Measurements from ENCODE around the gene MTMR10. TPM values are rescaled to one million over a fixed set of nuclear protein-coding genes. Genes with fewer than 3 reads are reported as not detected.

The MTMR10 gene
- total RNA-seq, 3 donors from 2014 or later: 31.5 to 46.9 (median 35.7) TPM

- Histone ChIP-seq H3K9me3 (no peaks in the 10 kb centered on the region), H3K4me1 (peaks cover 3 to 14% of the 10 kb centered on the region in 2 donors), H3K27me3 (no peaks in the 10 kb centered on the region), H3K36me3 (no peaks in the 10 kb centered on the region), H3K4me3 (no peak overlapping the region), H3K27ac (peak overlapping the region; percentile 1 to 8)
- peak in 1 of 2 donors; percentile 52 for DNase-seq (ENCODE audit: low spot score in 2 of 2)
- no peak for TF ChIP-seq POLR2A (IDR thresholded peaks at IDR 0.05)
- TF ChIP-seq POLR2AphosphoS5 (IDR thresholded peaks at IDR 0.05): no peak
- intact Hi-C loops (cut with DNase I; ENCODE audit: low total_unique reads): no loop called here
Observed at GRCh38 chr15:30906366-30906765, 85.1 kb downstream of the MTMR10 start.

GRCh38 chr15:30905821-30906220, 85.6 kb downstream of the MTMR10 start:
- H3K4me3 ChIP-seq: no peak overlapping the region
- no peaks in the 10 kb centered on the region for H3K27me3 ChIP-seq
- no peaks in the 10 kb centered on the region for H3K36me3 ChIP-seq
- H3K4me1 ChIP-seq: peaks cover 3 to 14% of the 10 kb centered on the region in 2 donors
- DNase-seq (ENCODE audit: low spot score in 2 of 2): no peak
- intact Hi-C loops (cut with DNase I; ENCODE audit: low total_unique reads): no loop called here
- H3K27ac ChIP-seq: peak overlapping the region; percentile 1 to 8
- no peaks in the 10 kb centered on the region for H3K9me3 ChIP-seq
- no peak for TF ChIP-seq POLR2A (IDR thresholded peaks at IDR 0.05)
- TF ChIP-seq POLR2AphosphoS5 (IDR thresholded peaks at IDR 0.05): no peak
- no peak for TF ChIP-seq CTCF (IDR thresholded peaks at IDR 0.05)

DNA sequence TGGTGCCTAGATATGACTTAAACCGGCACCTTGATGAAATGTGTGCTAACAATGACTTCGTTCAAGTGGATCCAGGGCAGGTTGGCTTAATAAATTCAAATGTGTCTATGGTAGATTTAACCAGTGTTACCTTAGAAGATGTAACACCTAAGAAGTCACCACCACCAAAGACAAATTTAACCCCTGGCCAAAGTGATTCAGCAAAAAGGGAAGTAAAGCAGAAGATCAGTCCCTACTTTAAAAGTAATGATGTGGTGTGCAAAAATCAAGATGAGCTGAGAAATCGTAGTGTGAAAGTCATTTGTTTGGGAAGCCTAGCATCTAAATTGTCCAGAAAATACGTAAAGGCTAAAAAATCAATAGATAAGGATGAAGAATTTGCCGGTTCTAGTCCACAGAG, 86.6 kb downstream of the MTMR10 start:
- intact Hi-C loops (cut with DNase I; ENCODE audit: low total_unique reads): no loop called here
- TF ChIP-seq POLR2A (IDR thresholded peaks at IDR 0.05): no peak
- no peak for TF ChIP-seq CTCF (IDR thresholded peaks at IDR 0.05)
- TF ChIP-seq POLR2AphosphoS5 (IDR thresholded peaks at IDR 0.05): no peak
- peak overlapping the region in 1 of 3 donors; percentile 95 for H3K4me3 ChIP-seq
- peaks cover 3 to 14% of the 10 kb centered on the region in 2 donors for H3K4me1 ChIP-seq
- no peaks in the 10 kb centered on the region for H3K9me3 ChIP-seq
- no peak overlapping the region for H3K27ac ChIP-seq
- H3K27me3 ChIP-seq: no peaks in the 10 kb centered on the region
- DNase-seq (ENCODE audit: low spot score in 2 of 2): no peak
- H3K36me3 ChIP-seq: no peaks in the 10 kb centered on the region

- TF ChIP-seq POLR2A (IDR thresholded peaks at IDR 0.05) (no peak), CTCF (IDR thresholded peaks at IDR 0.05) (no peak), POLR2AphosphoS5 (IDR thresholded peaks at IDR 0.05) (peak; percentile 56 to 80 (median 60))
- Histone ChIP-seq H3K27ac (peak within 1 kb of the TSS; percentile 53 to 90), H3K9me3 (no peaks in the 10 kb centered on the region)
Observed at GRCh38 chr15:30903497-30904187, 87.8 kb downstream of the MTMR10 start, which contains the start of gene FAN1. Gene FAN1, plus strand, starts transcription at chr15:30903915. Its CDS starts 749 bp downstream, at chr15:30904664.

DNA sequence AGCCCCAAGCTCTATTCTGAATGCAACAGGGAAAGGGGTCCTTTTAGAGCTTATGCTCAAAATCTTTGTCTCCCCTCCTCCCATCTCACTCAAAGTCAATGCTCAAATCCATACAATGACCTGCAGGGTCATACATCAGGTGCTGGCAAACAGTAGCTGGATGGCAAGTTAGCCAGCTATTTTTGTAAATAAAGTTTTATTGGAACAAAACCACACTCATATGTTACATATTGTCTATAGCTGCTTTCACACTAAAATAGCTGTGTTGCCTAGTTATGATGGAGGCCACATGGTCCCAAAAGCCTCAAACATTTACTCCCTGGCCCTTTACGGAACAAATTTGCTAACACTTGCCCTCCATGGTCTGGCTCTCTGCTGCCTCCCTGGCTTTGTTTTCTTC, 89.5 kb downstream of the MTMR10 start:
- Histone ChIP-seq H3K9me3 (no peaks in the 10 kb centered on the region), H3K27me3 (no peaks in the 10 kb centered on the region), H3K27ac (no peak overlapping the region), H3K4me3 (no peak overlapping the region), H3K4me1 (peaks cover 3 to 14% of the 10 kb centered on the region in 2 donors), H3K36me3 (no peaks in the 10 kb centered on the region)
- intact Hi-C loops (cut with DNase I; ENCODE audit: low total_unique reads): no loop called here
- TF ChIP-seq POLR2AphosphoS5 (IDR thresholded peaks at IDR 0.05) (no peak), POLR2A (IDR thresholded peaks at IDR 0.05) (no peak), CTCF (IDR thresholded peaks at IDR 0.05) (no peak)
- no peak for DNase-seq (ENCODE audit: low spot score in 2 of 2)

More at GRCh38 chr15:30903497-30904187, 87.8 kb downstream of the MTMR10 start, which contains the start of gene FAN1:
- intact Hi-C loops (cut with DNase I; ENCODE audit: low total_unique reads): no loop called here
- Histone ChIP-seq H3K36me3 (no peaks in the 10 kb centered on the region), H3K4me1 (peaks cover 3 to 14% of the 10 kb centered on the region in 2 donors), H3K4me3 (peak within 1 kb of the TSS; percentile 76 to 95 (median 77)), H3K27me3 (no peaks in the 10 kb centered on the region)
- DNase-seq (ENCODE audit: low spot score in 2 of 2): peak; percentile 77 to 87
